Testis (tissue), 2 donors: ENCODE measurements around the gene TSPAN8.

Source experiments
- POLR2A ChIP-seq: fragments of 450-650 bp; IDR thresholded peaks from one replicate; pipeline ENCODE4 v1.6.1; 2017; ENCODE audit warnings: antibody characterized with exemption, mild to moderate bottlenecking, moderate library complexity
- TF ChIP-seq, protein P1 (sequence below), 3 experiments: fragments of 450-650 bp in 2 of 3; fragments of 200-600 bp in 1 of 3; sonication (generic) in 1 of 3; IDR thresholded peaks; one replicate each; pipeline ENCODE4 v1.5.1; 2016 to 2019; ENCODE audit warnings: antibody characterized with exemption in 3 of 3, mild to moderate bottlenecking in 2 of 3, moderate library complexity in 1 of 3

DNA sequence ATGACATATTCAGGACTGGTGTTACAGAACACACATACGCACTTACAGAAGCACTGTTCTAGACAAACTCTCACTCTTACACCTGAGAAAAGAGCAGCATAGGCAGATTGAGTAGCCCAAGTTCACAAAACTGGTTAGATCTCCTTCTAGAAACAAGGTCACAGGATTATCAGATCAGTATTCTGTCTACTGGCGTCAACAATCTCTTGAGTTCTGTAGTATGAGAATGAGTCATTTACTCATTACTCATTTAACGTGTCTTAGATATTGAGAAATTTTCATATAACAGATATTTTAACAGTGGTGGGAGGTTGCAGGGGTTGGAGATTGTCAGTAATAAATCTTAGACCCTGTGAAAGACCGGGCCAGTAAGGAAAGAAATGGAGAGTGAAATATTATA, 2.8 kb upstream of the TSPAN8 start:
- TF ChIP-seq, protein P1, sequence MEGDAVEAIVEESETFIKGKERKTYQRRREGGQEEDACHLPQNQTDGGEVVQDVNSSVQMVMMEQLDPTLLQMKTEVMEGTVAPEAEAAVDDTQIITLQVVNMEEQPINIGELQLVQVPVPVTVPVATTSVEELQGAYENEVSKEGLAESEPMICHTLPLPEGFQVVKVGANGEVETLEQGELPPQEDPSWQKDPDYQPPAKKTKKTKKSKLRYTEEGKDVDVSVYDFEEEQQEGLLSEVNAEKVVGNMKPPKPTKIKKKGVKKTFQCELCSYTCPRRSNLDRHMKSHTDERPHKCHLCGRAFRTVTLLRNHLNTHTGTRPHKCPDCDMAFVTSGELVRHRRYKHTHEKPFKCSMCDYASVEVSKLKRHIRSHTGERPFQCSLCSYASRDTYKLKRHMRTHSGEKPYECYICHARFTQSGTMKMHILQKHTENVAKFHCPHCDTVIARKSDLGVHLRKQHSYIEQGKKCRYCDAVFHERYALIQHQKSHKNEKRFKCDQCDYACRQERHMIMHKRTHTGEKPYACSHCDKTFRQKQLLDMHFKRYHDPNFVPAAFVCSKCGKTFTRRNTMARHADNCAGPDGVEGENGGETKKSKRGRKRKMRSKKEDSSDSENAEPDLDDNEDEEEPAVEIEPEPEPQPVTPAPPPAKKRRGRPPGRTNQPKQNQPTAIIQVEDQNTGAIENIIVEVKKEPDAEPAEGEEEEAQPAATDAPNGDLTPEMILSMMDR (IDR thresholded peaks at IDR 0.05), result no peak
- TF ChIP-seq POLR2A, result no peak
